ENCODE data around the gene BRPF3. TPM values are rescaled to one million over a fixed set of nuclear protein-coding genes. Genes with fewer than 3 reads are reported as not detected.
A peak's percentile ranks its signal among the peaks of the same experiment; 100 is the strongest.

BRPF3 gene
- polyA plus RNA-seq (2012; ENCODE audit: insufficient read depth, insufficient read length), result 13.3 TPM

GRCh38 chr6:36196113-36196879, at the start of gene BRPF3:
TSS of gene BRPF3 (plus strand) at chr6:36196744. CDS start at chr6:36200323, 3,579 bp downstream.
- H3K4me3 ChIP-seq (ENCODE audit: low read length), result peak within 1 kb of the TSS; percentile 66
- DNase-seq (ENCODE audit: low read depth, low spot score), result peak; percentile 21

- DNase-seq (ENCODE audit: low read depth, low spot score), result no peak
- no peak overlapping the region for H3K4me3 ChIP-seq (ENCODE audit: low read length)
These were observed 49.2 kb upstream of the BRPF3 start for GRCh38 chr6:36147294-36147693.

DNA sequence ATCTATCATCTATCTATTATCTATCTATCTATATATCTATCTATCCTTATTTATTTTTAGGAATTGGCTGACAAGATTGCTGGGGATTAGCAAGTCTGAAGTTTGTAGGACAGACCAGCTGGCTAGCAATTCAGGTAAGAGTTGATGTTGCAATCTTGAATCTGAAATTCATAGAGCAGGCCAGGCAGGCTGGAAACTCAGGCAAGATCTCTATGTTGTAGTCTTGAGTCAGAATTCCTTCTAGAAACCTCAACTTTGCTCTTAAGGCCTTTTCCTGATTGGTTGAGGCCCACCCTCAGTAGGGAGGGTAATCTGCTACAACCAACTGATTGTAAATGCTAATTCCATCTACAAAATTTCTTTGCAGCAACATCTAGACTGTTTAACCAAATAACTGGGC, 47.1 kb upstream of the BRPF3 start:
- no peak for DNase-seq (ENCODE audit: low read depth, low spot score)
- H3K4me3 ChIP-seq (ENCODE audit: low read length), result no peak overlapping the region

GRCh38 chr6:36150283-36150682, 46.3 kb upstream of the BRPF3 start:
- H3K4me3 ChIP-seq (ENCODE audit: low read length), result no peak overlapping the region
- no peak for DNase-seq (ENCODE audit: low read depth, low spot score)

- no peak for DNase-seq (ENCODE audit: low read depth, low spot score)
- H3K4me3 ChIP-seq (ENCODE audit: low read length), result no peak overlapping the region
These were observed 42.3 kb upstream of the BRPF3 start for GRCh38 chr6:36154286-36154685.

DNA sequence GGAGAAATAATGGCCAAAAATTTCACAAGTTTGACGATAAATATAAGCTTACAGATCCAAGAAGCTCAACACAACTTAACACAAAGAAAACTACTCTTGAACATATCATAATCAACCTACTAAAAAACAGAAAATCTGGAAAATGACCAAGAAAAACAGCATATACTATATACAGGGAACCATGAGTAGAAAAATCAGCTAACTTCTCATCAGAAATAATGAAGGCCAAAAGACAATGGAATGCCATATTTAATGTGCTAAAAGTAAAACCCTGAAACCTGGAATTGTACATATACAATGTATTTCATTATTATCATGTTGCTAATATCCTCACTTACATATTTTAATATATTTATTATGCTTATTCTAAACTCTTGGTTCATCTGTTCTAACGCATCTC, 40.9 kb upstream of the BRPF3 start:
- no peak overlapping the region for H3K4me3 ChIP-seq (ENCODE audit: low read length)
- DNase-seq (ENCODE audit: low read depth, low spot score), result no peak

- no peak for DNase-seq (ENCODE audit: low read depth, low spot score)
- H3K4me3 ChIP-seq (ENCODE audit: low read length), result no peak overlapping the region
These were observed 36.3 kb upstream of the BRPF3 start for GRCh38 chr6:36160147-36160760.

DNA sequence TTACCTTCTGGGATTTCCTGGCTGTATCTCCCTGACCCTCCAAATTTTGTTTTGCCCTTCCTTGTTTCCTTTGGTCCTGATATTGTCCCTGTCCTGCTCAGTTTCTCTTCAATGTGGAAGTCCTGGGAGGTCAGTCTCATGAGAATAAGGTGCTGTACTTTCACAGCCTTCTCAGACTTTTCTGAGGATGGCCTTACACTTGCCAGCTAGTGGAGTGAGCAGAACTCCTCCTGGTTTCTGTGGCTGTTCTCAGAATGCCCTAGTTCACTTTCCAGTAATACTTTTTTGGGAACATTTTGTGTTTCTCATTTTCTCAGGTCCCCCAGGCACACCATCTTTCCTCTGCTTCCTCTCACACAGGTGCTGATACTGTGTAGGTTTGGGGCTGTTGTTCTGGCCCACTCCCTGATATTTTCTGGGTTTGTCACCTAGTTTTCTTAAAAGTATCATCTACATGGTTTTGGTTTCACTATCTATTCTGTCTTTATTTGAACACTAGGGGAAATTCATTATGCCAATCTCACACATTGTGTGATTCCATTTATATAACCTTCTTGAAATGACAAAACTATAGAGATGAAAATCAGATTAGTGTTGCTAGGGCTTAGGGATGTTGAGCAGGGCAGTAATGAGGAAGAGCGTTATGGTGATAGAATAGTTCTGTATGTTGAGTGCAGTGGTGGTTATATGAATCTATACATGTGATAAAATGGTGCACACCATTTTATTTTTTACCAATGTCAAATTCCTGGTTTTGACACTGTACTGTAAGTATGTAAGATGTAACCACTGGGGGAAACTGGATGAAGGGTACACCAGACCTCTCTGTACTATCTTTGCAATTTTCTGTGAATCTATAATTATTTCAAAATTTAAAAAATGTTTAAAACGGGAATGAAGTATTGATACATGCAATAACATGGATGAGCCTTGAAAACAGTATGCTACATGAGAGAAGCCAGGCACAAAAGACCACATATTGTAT, 27.2 kb upstream of the BRPF3 start:
- DNase-seq (ENCODE audit: low read depth, low spot score), result no peak
- no peak overlapping the region for H3K4me3 ChIP-seq (ENCODE audit: low read length)

DNA sequence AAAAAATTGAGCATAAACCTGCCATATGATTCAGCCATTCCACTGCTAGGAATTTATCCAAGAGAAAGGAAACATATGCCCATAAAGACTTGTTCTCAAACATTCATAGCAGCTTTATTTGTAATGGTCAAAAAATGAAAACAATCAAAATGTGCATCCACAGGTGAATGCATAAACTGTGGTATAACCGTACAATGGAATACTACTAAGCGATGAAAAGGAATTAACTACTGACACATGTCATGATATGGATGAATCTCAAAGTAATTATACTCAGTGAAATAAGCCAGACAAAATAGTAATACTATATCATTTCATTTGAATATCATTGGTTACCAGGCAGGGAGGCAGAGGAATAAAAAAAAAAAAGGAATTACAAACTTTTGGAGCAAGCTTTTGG, 25.8 kb upstream of the BRPF3 start:
- no peak for DNase-seq (ENCODE audit: low read depth, low spot score)
- H3K4me3 ChIP-seq (ENCODE audit: low read length), result no peak overlapping the region

GRCh38 chr6:36171573-36171972, 25.0 kb upstream of the BRPF3 start:
- no peak for DNase-seq (ENCODE audit: low read depth, low spot score)
- H3K4me3 ChIP-seq (ENCODE audit: low read length), result no peak overlapping the region

- H3K4me3 ChIP-seq (ENCODE audit: low read length), result no peak overlapping the region
- DNase-seq (ENCODE audit: low read depth, low spot score), result no peak
These were observed 19.4 kb upstream of the BRPF3 start for GRCh38 chr6:36177166-36177565.

GRCh38 chr6:36178544-36178943, 18.0 kb upstream of the BRPF3 start:
- H3K4me3 ChIP-seq (ENCODE audit: low read length), result no peak overlapping the region
- no peak for DNase-seq (ENCODE audit: low read depth, low spot score)

GRCh38 chr6:36180126-36180525, 16.4 kb upstream of the BRPF3 start:
- DNase-seq (ENCODE audit: low read depth, low spot score), result no peak
- H3K4me3 ChIP-seq (ENCODE audit: low read length), result no peak overlapping the region

DNA sequence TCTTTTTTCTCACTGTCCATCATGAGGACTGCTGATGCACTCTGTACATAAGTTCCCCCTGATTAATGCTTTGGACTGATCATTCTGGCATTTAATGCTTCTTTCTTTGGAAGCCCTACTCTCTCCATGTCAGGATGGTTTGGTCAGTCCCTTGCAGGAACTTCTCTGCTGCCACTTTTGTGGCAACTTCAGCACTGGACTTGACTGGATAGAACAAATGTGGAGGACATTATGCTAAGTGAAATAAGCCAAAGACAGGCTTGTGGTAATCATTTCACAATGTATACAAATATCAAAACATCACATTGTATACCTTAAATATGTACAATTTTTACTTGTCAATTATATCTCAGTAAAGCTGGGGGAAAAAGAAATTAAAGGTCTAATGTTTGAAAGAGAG, 12.2 kb upstream of the BRPF3 start:
- DNase-seq (ENCODE audit: low read depth, low spot score), result no peak
- no peak overlapping the region for H3K4me3 ChIP-seq (ENCODE audit: low read length)

DNA sequence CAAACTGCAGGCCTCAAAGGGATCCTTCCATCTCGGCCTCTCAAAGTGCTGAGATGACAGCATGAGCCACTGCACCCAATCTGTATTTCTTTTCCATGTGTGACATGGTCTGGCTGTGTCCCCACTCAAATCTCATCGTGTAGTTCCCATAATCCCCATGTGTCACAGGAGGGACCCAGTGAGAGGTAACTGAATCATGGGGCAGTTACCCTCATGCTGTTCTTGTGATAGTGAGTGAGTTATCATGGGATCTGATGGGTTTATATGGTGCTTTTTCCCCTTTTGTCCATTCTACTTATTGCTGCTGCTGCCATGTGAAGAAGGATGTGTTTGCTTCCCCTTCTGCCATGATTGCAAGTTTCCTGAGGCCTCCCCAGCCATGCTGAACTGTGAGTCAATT, 10.3 kb upstream of the BRPF3 start:
- no peak for DNase-seq (ENCODE audit: low read depth, low spot score)
- H3K4me3 ChIP-seq (ENCODE audit: low read length), result no peak overlapping the region

- no peak overlapping the region for H3K4me3 ChIP-seq (ENCODE audit: low read length)
- DNase-seq (ENCODE audit: low read depth, low spot score), result no peak
These were observed 9.1 kb upstream of the BRPF3 start for GRCh38 chr6:36187446-36187845.

DNA sequence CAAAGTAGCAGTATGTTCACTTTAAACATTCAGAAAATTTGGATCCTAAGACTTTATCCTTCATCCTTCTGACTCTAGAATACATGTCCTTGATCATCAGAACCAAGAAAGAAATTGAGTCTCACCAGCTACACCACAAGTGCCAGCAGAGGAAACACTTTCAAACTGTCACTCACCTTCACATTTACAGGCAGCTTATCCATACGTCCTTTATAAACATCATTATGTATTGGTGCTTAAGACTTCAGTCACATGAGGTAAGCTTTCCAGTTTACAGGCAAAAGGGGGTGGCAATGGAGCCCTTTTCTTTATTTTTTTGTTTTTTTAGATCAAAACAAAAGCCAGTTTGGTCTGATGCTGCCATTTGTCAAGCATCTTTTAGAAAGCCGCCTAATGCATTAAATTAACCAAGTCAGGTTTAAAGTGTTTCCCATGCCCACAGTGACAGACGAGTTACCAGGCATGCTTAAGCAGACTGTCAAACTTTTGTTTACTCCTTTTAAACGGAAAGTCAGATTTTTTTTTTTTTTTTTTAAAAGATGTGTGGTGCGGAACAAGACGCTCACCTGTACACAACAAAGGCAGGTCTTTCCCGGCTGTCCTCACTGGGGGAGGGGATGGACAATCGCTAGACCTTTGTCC, 952 bp upstream of the BRPF3 start:
- H3K4me3 ChIP-seq (ENCODE audit: low read length), result peak overlapping the region; percentile 66
- peak; percentile 37 for DNase-seq (ENCODE audit: low read depth, low spot score)

DNA sequence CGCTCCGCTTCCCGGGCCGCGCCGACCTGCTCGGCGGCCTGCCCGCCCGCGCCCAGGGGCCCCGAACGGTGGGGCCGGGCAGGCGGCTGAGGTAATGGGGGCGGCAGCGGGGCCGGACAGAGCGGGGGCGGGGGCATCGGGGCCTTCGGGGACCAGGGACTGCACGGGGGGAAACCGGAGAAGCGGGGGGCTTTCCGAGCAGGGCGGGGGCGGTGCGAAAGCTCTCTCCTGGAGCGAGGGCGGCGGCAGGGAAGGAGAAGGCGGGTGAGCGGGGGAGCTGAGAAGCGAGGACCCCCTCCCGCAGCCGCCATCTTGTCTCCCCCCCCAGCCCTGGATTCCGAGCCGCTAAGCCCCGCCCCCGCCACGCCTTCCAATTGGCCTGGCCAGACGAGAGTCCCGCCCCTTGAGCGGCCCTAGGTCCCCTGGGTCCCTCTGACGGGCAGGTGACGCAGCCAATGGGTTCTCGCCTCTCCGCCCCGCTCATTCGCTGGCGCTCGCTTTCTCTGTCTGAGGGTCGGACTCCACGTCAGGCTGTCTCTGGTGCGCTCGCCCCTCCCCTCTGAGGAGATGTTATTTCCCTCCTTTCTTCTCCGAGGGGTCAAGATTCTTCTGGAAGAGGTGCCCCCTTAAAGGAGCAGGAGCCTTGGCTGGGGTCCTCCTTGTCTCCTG, 470 bp downstream of the BRPF3 start:
- peak; percentile 96 for DNase-seq (ENCODE audit: low read depth, low spot score)
- H3K4me3 ChIP-seq (ENCODE audit: low read length), result peak overlapping the region; percentile 66

- peak overlapping the region; percentile 66 for H3K4me3 ChIP-seq (ENCODE audit: low read length)
- DNase-seq (ENCODE audit: low read depth, low spot score), result no peak
These were observed 1.2 kb downstream of the BRPF3 start for GRCh38 chr6:36197739-36198221.
